Measurements from ENCODE around the gene PRLH. TPM values are rescaled to one million over a fixed set of nuclear protein-coding genes. Genes with fewer than 3 reads are reported as not detected.

PRLH gene
- total RNA-seq, 4 donors from 2014 or later: not detected

- no peak overlapping the region for H3K4me3 ChIP-seq
- no peaks in the 10 kb centered on the region for H3K27me3 ChIP-seq
- no peaks in the 10 kb centered on the region for H3K36me3 ChIP-seq
- DNase-seq (ENCODE audit: low spot score in 2 of 2): no peak
- WGBS: 71% methylated on average over 6 of the region's 6 CpGs
- H3K4me1 ChIP-seq: peaks cover 11% of the 10 kb centered on the region
- H3K9me3 ChIP-seq: no peaks in the 10 kb centered on the region
- no peak overlapping the region for H3K27ac ChIP-seq
- TF ChIP-seq CTCF (IDR thresholded peaks at IDR 0.05) (no peak), EP300 (IDR thresholded peaks at IDR 0.05) (no peak), POLR2A (IDR thresholded peaks at IDR 0.05) (no peak), POLR2AphosphoS5 (IDR thresholded peaks at IDR 0.05) (no peak)
These were observed 26.7 kb upstream of the PRLH start for GRCh38 chr2:237539681-237540080.

- Histone ChIP-seq H3K27ac (no peak overlapping the region), H3K27me3 (no peaks in the 10 kb centered on the region), H3K9me3 (no peaks in the 10 kb centered on the region), H3K4me3 (no peak overlapping the region), H3K4me1 (peaks cover 11% of the 10 kb centered on the region), H3K36me3 (no peaks in the 10 kb centered on the region)
- no peak for TF ChIP-seq CTCF (IDR thresholded peaks at IDR 0.05)
- TF ChIP-seq POLR2A (IDR thresholded peaks at IDR 0.05): no peak
- TF ChIP-seq EP300 (IDR thresholded peaks at IDR 0.05): no peak
- no peak for TF ChIP-seq POLR2AphosphoS5 (IDR thresholded peaks at IDR 0.05)
- no peak for DNase-seq (ENCODE audit: low spot score in 2 of 2)
- 70% methylated on average over 11 of the region's 13 CpGs for WGBS
These were observed 26.1 kb upstream of the PRLH start for GRCh38 chr2:237540223-237540775.

- H3K27me3 ChIP-seq: no peaks in the 10 kb centered on the region
- DNase-seq (ENCODE audit: low spot score in 2 of 2): no peak
- 9% methylated on average over 4 of the region's 6 CpGs for WGBS
- no peak overlapping the region for H3K4me3 ChIP-seq
- TF ChIP-seq CTCF (IDR thresholded peaks at IDR 0.05): no peak
- TF ChIP-seq POLR2AphosphoS5 (IDR thresholded peaks at IDR 0.05): no peak
- TF ChIP-seq POLR2A (IDR thresholded peaks at IDR 0.05): no peak
- no peaks in the 10 kb centered on the region for H3K36me3 ChIP-seq
- no peaks in the 10 kb centered on the region for H3K9me3 ChIP-seq
- H3K27ac ChIP-seq: no peak overlapping the region
- peaks cover 11% of the 10 kb centered on the region for H3K4me1 ChIP-seq
These were observed 25.6 kb upstream of the PRLH start for GRCh38 chr2:237540823-237541222.

- Histone ChIP-seq H3K4me1 (peaks cover 11% of the 10 kb centered on the region), H3K9me3 (no peaks in the 10 kb centered on the region), H3K4me3 (no peak overlapping the region), H3K27ac (no peak overlapping the region), H3K27me3 (no peaks in the 10 kb centered on the region), H3K36me3 (no peaks in the 10 kb centered on the region)
- 89% methylated on average over 5 of the region's 5 CpGs for WGBS
- DNase-seq (ENCODE audit: low spot score in 2 of 2): no peak
- TF ChIP-seq POLR2AphosphoS5 (IDR thresholded peaks at IDR 0.05) (no peak), CTCF (IDR thresholded peaks at IDR 0.05) (no peak), POLR2A (IDR thresholded peaks at IDR 0.05) (no peak), EP300 (IDR thresholded peaks at IDR 0.05) (no peak)
These were observed 25.1 kb upstream of the PRLH start for GRCh38 chr2:237541243-237541642.

- peaks cover 11% of the 10 kb centered on the region for H3K4me1 ChIP-seq
- no peaks in the 10 kb centered on the region for H3K36me3 ChIP-seq
- 93% methylated on average over 16 of the region's 18 CpGs for WGBS
- TF ChIP-seq POLR2A (IDR thresholded peaks at IDR 0.05) (no peak), CTCF (IDR thresholded peaks at IDR 0.05) (no peak), EP300 (IDR thresholded peaks at IDR 0.05) (no peak), POLR2AphosphoS5 (IDR thresholded peaks at IDR 0.05) (no peak)
- H3K4me3 ChIP-seq: no peak overlapping the region
- no peaks in the 10 kb centered on the region for H3K9me3 ChIP-seq
- no peak overlapping the region for H3K27ac ChIP-seq
- no peaks in the 10 kb centered on the region for H3K27me3 ChIP-seq
- no peak for DNase-seq (ENCODE audit: low spot score in 2 of 2)
These were observed 24.2 kb upstream of the PRLH start for GRCh38 chr2:237542001-237542704.
